K562 (cell line): ENCODE measurements around the gene DNAJC1. TPM values are rescaled to one million over a fixed set of nuclear protein-coding genes. Genes with fewer than 3 reads are reported as not detected.

Experiments used
- ATAC-seq: fragments of 200-7000 bp; cut with Tn5 transposase; 3 replicates; pipeline ENCODE4 v1.9.1; 2020; ENCODE audit warnings: moderate library complexity
- BruUV-seq: library from RNA; stranded (reverse); fragments of 400-500 nt; replicated peaks from 2 replicates; lab custom pipeline; 2021; lab: Mats Ljungman, UMichigan
- CTCF ChIA-PET: fragments of 300-600 bp; formaldehyde crosslinking; extraction: SDS; loops from one replicate; lab custom pipeline; 2021; ENCODE audit warnings: low intra/inter-chr PET ratio; lab: Yijun Ruan, JAX
- POLR2A ChIA-PET: fragments of 300-600, 350-650 bp; sonication (Branson Sonifier 250); formaldehyde crosslinking; extraction: SDS; loops from one replicate; lab custom pipeline; 2021; ENCODE audit warnings: antibody characterized with exemption, inconsistent platforms; lab: Yijun Ruan, JAX
- DNase-seq, 4 experiments: peaks; one replicate each; pipeline versions ENCODE4 v3.0.0 to v3.0.0-alpha.2; 2011 to 2018; ENCODE audit warnings: low spot score in 3 of 4, mixed read lengths in 3 of 4; ENCODE audit errors: extremely low read depth in 1 of 4
- FAIRE-seq: peaks from 2 replicates; lab custom pipeline; 2011; peaks lifted over from hg19 to GRCh38; lab: Jason Lieb, UNC
- H2AFZ ChIP-seq: 2 replicates; pipeline ENCODE4 v1.6.0; 2011; ENCODE audit warnings: low read depth, low read length, control low read depth, inconsistent platforms
- H3K27ac ChIP-seq: fragments of 200-600 bp; 3 replicates; pipeline ENCODE4 v1.8.0; 2011; ENCODE audit warnings: low read depth, mild to moderate bottlenecking, control low read depth, inconsistent platforms, low read length, moderate library complexity, mixed read lengths; ENCODE audit errors: extremely low read depth
- H3K27me3 ChIP-seq, 2 experiments: fragments of 300-600 bp in 1 of 2; 2 replicates in 1 of 2; 3 replicates in 1 of 2; pipeline versions ENCODE4 v1.6.0 to v1.8.0; 2011; ENCODE audit warnings: inconsistent platforms in 2 of 2, low read length in 2 of 2, mild to moderate bottlenecking in 1 of 2, mixed read lengths in 1 of 2, moderate library complexity in 1 of 2; ENCODE audit not compliant: control insufficient read depth in 2 of 2, insufficient read depth in 2 of 2
- H3K36me3 ChIP-seq: fragments of 300-600 bp; 3 replicates; pipeline ENCODE4 v1.8.0; 2011; ENCODE audit warnings: mild to moderate bottlenecking, low read length, inconsistent platforms; ENCODE audit not compliant: control insufficient read depth, insufficient read depth
- H3K4me1 ChIP-seq, 2 experiments: fragments of 200-600 bp in 1 of 2; replicated peaks in 1 of 2; 2 replicates in 1 of 2; 3 replicates in 1 of 2; pipeline versions ENCODE4 v1.5.1 to v1.8.0; 2011; ENCODE audit warnings: inconsistent platforms in 2 of 2, low read length in 2 of 2, mild to moderate bottlenecking in 1 of 2, mixed read lengths in 1 of 2, moderate library complexity in 1 of 2; ENCODE audit not compliant: control insufficient read depth in 2 of 2, insufficient read depth in 2 of 2
- H3K4me2 ChIP-seq: 2 replicates; pipeline ENCODE4 v1.6.1; 2011; ENCODE audit warnings: low read length, control low read depth, inconsistent platforms, mixed read lengths; ENCODE audit not compliant: insufficient read depth
- H3K4me3 ChIP-seq: fragments of 200-600 bp; sonication (generic), shearing (Covaris generic); 2 replicates; pipeline ENCODE4 v1.5.1; 2016; ENCODE audit warnings: control low read depth, inconsistent platforms
- H3K79me2 ChIP-seq: fragments of 200-600 bp; 3 replicates; pipeline ENCODE4 v1.8.0; 2011; ENCODE audit warnings: low read length, inconsistent platforms; ENCODE audit not compliant: control insufficient read depth, insufficient read depth
- H3K9ac ChIP-seq, 2 experiments: 2 replicates each; pipeline versions ENCODE4 v1.6.0 to v1.6.1; 2011; ENCODE audit warnings: low read depth in 2 of 2, low read length in 2 of 2, control low read depth in 1 of 2, inconsistent platforms in 1 of 2, mild to moderate bottlenecking in 1 of 2, mixed read lengths in 1 of 2; ENCODE audit not compliant: insufficient read depth in 1 of 2
- H3K9me1 ChIP-seq: one replicate; pipeline ENCODE4 v1.6.0; 2011; ENCODE audit warnings: inconsistent platforms, mild to moderate bottlenecking, low read length, moderate library complexity; ENCODE audit not compliant: control insufficient read depth, insufficient read depth
- H3K9me3 ChIP-seq: replicated peaks from 2 replicates; pipeline ENCODE4 v1.5.1; 2011; ENCODE audit warnings: low read depth, low read length, inconsistent platforms; ENCODE audit not compliant: control insufficient read depth, insufficient read depth
- H4K20me1 ChIP-seq: replicated peaks from 2 replicates; pipeline ENCODE4 v1.6.1; 2011; ENCODE audit warnings: low read length, inconsistent platforms, mixed read lengths; ENCODE audit not compliant: control insufficient read depth, insufficient read depth
- BRD4 ChIP-seq: fragments of 200-600 bp; sonication (generic); IDR thresholded peaks from 2 replicates; pipeline ENCODE4 v1.6.1; 2017; ENCODE audit warnings: inconsistent platforms
- EZH2 ChIP-seq: IDR thresholded peaks from 2 replicates; pipeline ENCODE4 v1.6.1; 2012; ENCODE audit warnings: low read depth, mild to moderate bottlenecking, inconsistent platforms, low read length, borderline replicate concordance
- IFI16 ChIP-seq: fragments of 250-450 bp; sonication (Bioruptor Pico); IDR thresholded peaks from 2 replicates; pipeline ENCODE4 v2.1.2; 2022; ENCODE audit warnings: mild to moderate bottlenecking, inconsistent platforms
- NFE2L1 ChIP-seq: fragments of 450-650 bp; IDR thresholded peaks from 2 replicates; pipeline ENCODE4 v1.6.1; 2016; ENCODE audit warnings: missing genetic modification characterization, low read depth, mild to moderate bottlenecking, missing compliant biosample characterization, moderate library complexity, borderline replicate concordance
- RBM25 ChIP-seq: fragments of 200-400 bp; formaldehyde crosslinking; IDR thresholded peaks from 2 replicates; pipeline ENCODE4 v1.6.1; 2018; ENCODE audit warnings: low read length, low read depth, moderate library complexity; ENCODE audit not compliant: severe bottlenecking
- SIN3A ChIP-seq, 2 experiments: fragments of 150-350 bp in 1 of 2; IDR thresholded peaks; 2 replicates each; pipeline ENCODE4 v1.6.1; 2011 to 2016; ENCODE audit warnings: borderline replicate concordance in 2 of 2, low read depth in 2 of 2, low read length in 2 of 2, mild to moderate bottlenecking in 2 of 2, moderate library complexity in 2 of 2; ENCODE audit not compliant: control insufficient read depth in 1 of 2
- ZNF197 ChIP-seq: fragments of 200-800 bp; sonication (Bioruptor generic); IDR thresholded peaks from 2 replicates; pipeline ENCODE4 v1.6.1; 2016; ENCODE audit warnings: low read depth, missing genetic modification characterization, missing compliant biosample characterization
- ZNF398 ChIP-seq: fragments of 250-450 bp; sonication (Bioruptor Pico); IDR thresholded peaks from 2 replicates; pipeline ENCODE4 v1.8.0; 2021; ENCODE audit warnings: moderate library complexity, mild to moderate bottlenecking, inconsistent platforms
- WGBS: fragments of 100-300 bp; shearing (Covaris generic); methylation state at CpG from one replicate; pipeline ENCODE4 v1.1.6; 2016; ENCODE audit warnings: low coverage, mixed read lengths; ENCODE audit not compliant: insufficient coverage; ENCODE audit errors: missing lambda C conversion rate; 5-methylcytosine and 5-hydroxymethylcytosine counted together
- in situ Hi-C: fragments of 300-500 bp; cut with MboI; formaldehyde crosslinking; loops from 4 replicates; pipeline ENCODE4 v1.15.0; 2018; ENCODE audit warnings: inconsistent platforms, mixed read lengths
- intact Hi-C: fragments of 100-400 bp; cut with micrococcal nuclease; formaldehyde crosslinking; loops from 2 replicates; pipeline ENCODE4 v1.14.2; 2022
- polyA plus RNA-seq, 8 experiments: library from polyadenylated mRNA; depleted of rRNA in 4 of 8; stranded (reverse) in 5 of 8; unstranded in 3 of 8; fragments of >200 nt; fragmentation: Nextera tagmentation in 2 of 8; fragmentation: Illumina TruSeq in 1 of 8; extraction: Ambion mirVana in 2 of 8; extraction: Trizol in 1 of 8; gene quantifications; 2 replicates each; pipeline versions ENCODE4 v1.2.1 to v1.2.3, GENCODE V29; 2011 to 2014; ENCODE audit warnings: inconsistent platforms in 1 of 8, missing spikeins in 1 of 8
- total RNA-seq, 7 experiments: library from RNA; depleted of rRNA in 6 of 7; stranded (reverse); fragments of >200 nt in 6 of 7; fragmentation: Illumina TruSeq in 2 of 7; extraction: Trizol in 2 of 7; gene quantifications; 2 replicates each; pipeline versions ENCODE4 v1.2.1 to v1.2.3, GENCODE V29; 2011 to 2021; ENCODE audit warnings: low replicate concordance in 1 of 7
- TF ChIP-seq, protein P1 (sequence below): fragments of 450-650 bp; IDR thresholded peaks from 2 replicates; pipeline ENCODE4 v1.6.1; 2016; ENCODE audit warnings: low read depth
- TF ChIP-seq, protein P2 (sequence below): fragments of 250-450 bp; sonication (Bioruptor Pico); IDR thresholded peaks from 2 replicates; pipeline ENCODE4 v1.4.0; 2020; ENCODE audit warnings: mild to moderate bottlenecking

DNAJC1 gene
- total and polyA plus RNA-seq, 9 of the 15 experiments (the other 6 are each of a cell fraction or from before 2014, with no cell fraction given), result 5.4 to 77.6 (median 40.3) TPM

- no peak overlapping the region for H3K9ac ChIP-seq
- H3K79me2 ChIP-seq, result peaks cover 94% of the 10 kb centered on the region
- no TSS peak for BruUV-seq
- H3K4me1 ChIP-seq, result peaks cover 0 to 10% of the 10 kb centered on the region in 2 experiments; a peak in 1 of 5 replicates
- POLR2A ChIA-PET, result no interaction called here
- H3K9me1 ChIP-seq, result no peaks in the 10 kb centered on the region
- no peak overlapping the region for H2AFZ ChIP-seq
- no peak for DNase-seq
- 82% methylated on average over 2 of the region's 2 CpGs for WGBS
- no peak for FAIRE-seq
- no peaks in the 10 kb centered on the region for H3K36me3 ChIP-seq
- in situ Hi-C loops (no loop called here), intact Hi-C loops (no loop called here)
- no peaks in the 10 kb centered on the region for H3K9me3 ChIP-seq
- H3K27ac ChIP-seq, result 0 out of 3 replicates have a peak overlapping the region, but pooled peaks have one; percentile 24
- CTCF ChIA-PET, result no interaction called here
- no peak overlapping the region for H3K4me3 ChIP-seq
- peak; percentile 11; the same call in 2 of the 3 replicates for ATAC-seq
- H3K4me2 ChIP-seq, result no peak overlapping the region
- H3K27me3 ChIP-seq, result no peaks in the 10 kb centered on the region
- H4K20me1 ChIP-seq, result no peaks in the 10 kb centered on the region
- TF ChIP-seq RBM25 (no peak), BRD4 (no peak), IFI16 (CRISPR knock-in tag) (no peak), EZH2 (no peak), ZNF398 (CRISPR knock-in tag) (no peak), NFE2L1 (tag) (no peak), SIN3A (IDR thresholded peaks at IDR 0.05; ENCODE audit: borderline replicate concordance in 2 of 2, control insufficient read depth in 1 of 2, low read depth in 2 of 2, low read length in 2 of 2) (no peak), ZNF197 (CRISPR knock-in tag) (no peak)
- TF ChIP-seq, protein P1, sequence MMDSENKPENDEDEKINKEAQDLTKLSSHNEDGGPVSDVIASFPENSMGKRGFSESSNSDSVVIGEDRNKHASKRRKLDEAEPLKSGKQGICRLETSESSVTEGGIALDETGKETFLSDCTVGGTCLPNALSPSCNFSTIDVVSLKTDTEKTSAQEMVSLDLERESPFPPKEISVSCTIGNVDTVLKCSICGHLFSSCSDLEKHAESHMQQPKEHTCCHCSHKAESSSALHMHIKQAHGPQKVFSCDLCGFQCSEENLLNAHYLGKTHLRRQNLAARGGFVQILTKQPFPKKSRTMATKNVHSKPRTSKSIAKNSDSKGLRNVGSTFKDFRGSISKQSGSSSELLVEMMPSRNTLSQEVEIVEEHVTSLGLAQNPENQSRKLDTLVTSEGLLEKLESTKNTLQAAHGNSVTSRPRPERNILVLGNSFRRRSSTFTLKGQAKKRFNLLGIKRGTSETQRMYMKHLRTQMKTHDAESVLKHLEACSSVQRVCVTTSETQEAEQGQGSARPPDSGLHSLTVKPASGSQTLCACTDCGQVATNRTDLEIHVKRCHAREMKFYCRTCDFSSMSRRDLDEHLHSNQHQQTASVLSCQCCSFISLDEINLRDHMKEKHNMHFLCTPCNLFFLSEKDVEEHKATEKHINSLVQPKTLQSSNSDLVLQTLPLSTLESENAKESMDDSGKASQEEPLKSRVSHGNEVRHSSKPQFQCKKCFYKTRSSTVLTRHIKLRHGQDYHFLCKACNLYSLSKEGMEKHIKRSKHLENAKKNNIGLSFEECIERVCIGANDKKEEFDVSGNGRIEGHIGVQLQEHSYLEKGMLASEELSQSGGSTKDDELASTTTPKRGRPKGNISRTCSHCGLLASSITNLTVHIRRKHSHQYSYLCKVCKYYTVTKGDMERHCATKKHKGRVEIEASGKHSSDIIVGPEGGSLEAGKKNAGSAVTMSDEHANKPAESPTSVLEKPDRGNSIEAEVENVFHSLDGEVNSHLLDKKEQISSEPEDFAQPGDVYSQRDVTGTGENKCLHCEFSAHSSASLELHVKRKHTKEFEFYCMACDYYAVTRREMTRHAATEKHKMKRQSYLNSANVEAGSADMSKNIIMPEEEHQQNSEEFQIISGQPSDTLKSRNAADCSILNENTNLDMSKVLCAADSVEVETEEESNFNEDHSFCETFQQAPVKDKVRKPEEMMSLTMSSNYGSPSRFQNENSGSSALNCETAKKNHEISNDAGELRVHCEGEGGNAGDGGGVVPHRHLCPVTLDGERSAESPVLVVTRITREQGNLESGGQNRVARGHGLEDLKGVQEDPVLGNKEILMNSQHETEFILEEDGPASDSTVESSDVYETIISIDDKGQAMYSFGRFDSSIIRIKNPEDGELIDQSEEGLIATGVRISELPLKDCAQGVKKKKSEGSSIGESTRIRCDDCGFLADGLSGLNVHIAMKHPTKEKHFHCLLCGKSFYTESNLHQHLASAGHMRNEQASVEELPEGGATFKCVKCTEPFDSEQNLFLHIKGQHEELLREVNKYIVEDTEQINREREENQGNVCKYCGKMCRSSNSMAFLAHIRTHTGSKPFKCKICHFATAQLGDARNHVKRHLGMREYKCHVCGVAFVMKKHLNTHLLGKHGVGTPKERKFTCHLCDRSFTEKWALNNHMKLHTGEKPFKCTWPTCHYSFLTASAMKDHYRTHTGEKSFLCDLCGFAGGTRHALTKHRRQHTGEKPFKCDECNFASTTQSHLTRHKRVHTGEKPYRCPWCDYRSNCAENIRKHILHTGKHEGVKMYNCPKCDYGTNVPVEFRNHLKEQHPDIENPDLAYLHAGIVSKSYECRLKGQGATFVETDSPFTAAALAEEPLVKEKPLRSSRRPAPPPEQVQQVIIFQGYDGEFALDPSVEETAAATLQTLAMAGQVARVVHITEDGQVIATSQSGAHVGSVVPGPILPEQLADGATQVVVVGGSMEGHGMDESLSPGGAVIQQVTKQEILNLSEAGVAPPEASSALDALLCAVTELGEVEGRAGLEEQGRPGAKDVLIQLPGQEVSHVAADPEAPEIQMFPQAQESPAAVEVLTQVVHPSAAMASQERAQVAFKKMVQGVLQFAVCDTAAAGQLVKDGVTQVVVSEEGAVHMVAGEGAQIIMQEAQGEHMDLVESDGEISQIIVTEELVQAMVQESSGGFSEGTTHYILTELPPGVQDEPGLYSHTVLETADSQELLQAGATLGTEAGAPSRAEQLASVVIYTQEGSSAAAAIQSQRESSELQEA, result no peak
- TF ChIP-seq, protein P2, sequence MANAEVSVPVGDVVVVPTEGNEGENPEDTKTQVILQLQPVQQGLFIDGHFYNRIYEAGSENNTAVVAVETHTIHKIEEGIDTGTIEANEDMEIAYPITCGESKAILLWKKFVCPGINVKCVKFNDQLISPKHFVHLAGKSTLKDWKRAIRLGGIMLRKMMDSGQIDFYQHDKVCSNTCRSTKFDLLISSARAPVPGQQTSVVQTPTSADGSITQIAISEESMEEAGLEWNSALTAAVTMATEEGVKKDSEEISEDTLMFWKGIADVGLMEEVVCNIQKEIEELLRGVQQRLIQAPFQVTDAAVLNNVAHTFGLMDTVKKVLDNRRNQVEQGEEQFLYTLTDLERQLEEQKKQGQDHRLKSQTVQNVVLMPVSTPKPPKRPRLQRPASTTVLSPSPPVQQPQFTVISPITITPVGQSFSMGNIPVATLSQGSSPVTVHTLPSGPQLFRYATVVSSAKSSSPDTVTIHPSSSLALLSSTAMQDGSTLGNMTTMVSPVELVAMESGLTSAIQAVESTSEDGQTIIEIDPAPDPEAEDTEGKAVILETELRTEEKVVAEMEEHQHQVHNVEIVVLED (CRISPR knock-in tag), result no peak
Observed at GRCh38 chr10:21976280-21976679, 27.2 kb downstream of the DNAJC1 start.
